ENCODE results near the gene ADAMTS4.

GRCh38 chr1:161192476-161193465 is 6.1 kb downstream of the ADAMTS4 start:
- no peak for TF ChIP-seq EZH2 (IDR thresholded peaks at IDR 0.05; ENCODE audit: insufficient read depth, poor library complexity, severe bottlenecking)
- no peak for TF ChIP-seq EZH2phosphoT487 (IDR thresholded peaks at IDR 0.05; ENCODE audit: insufficient read depth, low read depth)

Measured in GM23248 (cell line).